GM18517 (cell line): ENCODE data around the gene UBAP2L.
"Not testable (repeated sequence)": the region's sequence is repeated elsewhere in the genome, so short reads cannot be mapped to it uniquely, and the experiment has no call there.

Source experiments
- ATAC-seq: cut with Tn5 transposase; IDR thresholded peaks from one replicate; pipeline ENCODE4 v1.9.1; 2021; ENCODE audit warnings: mild to moderate bottlenecking, moderate library complexity; ENCODE audit not compliant: unreplicated experiment

The UBAP2L gene

DNA sequence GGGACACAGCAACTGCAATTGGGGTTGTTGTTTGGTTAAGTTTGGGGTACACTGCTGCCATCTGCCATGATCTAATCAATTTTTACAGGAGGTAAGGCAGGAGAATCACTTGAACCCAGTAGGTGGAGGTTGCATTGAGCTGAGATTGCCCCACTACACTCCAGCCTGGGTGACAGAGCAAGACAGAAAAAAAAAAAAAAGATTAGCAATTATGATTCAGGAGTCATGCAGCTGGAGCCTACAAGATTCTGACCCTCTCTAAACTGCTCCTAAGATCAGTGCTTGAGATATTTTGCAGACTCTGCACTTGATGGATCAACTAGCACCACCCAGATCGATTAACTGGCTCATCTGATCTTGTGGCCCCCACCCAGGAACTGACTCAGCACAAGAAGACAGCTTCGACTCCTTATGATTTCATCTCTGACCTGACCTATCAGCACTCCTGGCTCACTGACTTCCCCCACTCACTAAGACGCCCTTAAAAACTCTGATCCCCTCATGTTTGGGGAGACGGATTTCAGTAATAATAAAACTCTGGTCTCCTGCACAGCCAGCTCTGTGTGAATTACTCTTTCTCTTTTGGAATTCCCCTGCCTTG, 87.0 kb downstream of the UBAP2L start:
- ATAC-seq = not testable (repeated sequence)

DNA sequence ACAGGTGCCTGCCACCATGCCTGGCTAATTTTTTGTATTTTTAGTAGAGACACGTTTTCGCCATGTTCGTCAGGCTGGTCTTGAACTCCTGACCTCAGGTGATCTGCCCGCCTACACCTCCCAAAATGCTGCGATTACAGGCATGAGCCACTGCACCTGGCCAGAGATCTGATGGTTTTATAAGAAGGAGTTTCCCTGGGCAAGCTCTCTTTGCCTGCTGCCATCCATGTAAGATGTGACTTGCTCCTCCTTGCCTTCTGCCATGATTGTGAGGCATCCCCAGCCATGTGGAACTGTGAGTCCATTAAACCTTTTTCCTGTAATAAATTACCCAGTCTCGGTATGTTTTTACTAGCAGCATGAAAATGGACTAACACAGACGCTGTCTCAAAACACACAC, 88.4 kb downstream of the UBAP2L start:
- ATAC-seq = not testable (repeated sequence)

DNA sequence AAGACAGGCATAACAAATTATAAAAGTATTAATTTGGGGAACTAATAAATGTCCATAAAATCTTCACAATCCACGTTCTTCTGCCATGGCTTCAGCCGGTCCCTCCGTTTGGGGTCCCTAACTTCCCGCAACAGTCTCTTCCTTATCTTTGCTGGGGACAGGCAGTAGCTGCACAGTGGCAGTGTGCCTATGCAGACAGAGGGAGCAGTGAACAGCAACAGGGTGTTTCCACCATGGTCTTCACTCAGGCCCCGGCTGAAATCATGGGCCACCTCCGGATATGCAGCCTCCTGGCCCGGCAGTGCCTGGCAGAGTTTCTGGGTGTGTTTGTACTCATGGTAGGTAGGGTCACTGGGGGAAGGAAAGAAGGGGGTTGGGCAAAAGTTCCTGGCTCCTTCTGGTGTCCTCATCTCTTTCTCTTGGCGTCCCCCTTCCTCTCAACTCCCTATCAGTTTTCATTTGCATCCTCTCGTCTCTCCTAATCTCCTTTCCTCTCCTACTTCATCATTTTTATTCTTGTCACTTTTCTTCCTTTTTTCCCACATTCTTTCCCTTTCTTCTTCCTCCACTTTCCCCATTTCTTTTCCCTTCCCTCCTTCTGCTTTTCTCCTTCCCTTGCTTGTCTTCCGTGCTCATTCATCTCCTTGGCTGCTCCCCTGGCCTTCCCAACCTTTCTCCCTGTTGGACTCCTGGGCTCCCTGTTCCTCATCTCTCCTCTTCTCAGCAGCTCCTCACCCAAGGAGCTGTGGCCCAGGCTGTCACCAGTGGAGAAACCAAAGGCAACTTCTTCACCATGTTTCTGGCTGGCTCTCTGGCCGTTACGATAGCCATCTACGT, 91.7 kb downstream of the UBAP2L start:
- not testable (repeated sequence) for ATAC-seq

DNA sequence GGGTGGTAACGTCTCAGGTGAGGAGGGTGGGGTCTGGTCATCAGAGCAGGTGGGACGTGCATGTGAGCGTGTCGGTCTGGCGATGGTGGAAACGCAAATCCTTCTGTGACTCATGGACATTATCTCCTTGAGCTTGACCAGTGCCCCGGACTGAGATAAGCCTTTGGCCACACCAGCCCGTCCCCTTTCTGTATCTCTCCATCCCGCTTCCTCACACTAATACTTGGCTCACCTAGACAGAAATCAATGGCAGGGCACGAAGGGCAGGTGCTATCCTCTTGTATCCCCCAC, 92.3 kb downstream of the UBAP2L start:
- ATAC-seq = no peak

DNA sequence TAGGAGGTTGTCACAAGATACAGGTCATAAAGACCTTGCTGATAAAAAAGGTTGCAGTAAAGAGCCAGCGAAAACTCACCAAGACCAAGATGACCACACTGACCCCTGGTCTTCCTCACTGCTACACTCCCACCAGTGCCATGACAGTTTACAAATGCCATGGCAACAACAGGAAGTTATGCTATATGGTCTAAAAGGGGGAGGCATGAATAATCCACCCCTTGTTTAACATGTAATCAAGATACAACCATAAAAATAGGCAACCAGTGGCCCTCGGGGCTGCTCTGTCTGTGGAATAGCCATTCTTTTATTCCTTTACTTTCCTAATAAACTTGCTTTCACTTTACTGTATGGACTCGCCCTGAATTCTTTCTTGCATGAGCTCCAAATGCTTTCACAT, 93.5 kb downstream of the UBAP2L start:
- not testable (repeated sequence) for ATAC-seq

DNA sequence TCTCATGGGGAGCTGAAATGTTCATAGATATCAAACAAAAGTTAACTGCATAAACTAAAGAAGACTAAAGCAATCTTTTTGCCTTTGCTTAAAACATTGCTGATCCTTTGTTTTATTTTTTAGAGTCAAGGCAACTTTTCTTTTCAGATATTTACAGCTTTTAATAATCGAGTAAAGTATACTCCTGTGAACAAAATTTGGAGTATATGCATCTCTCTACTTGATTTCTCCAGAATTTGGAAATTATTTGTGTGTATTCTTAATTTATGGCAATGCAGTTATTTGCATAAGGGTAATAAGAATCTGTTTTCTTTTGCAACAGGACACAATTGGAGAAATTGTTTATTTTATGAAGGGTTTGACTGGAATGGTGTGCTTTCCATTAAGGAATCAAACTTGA, 95.9 kb downstream of the UBAP2L start:
- ATAC-seq = no peak

DNA sequence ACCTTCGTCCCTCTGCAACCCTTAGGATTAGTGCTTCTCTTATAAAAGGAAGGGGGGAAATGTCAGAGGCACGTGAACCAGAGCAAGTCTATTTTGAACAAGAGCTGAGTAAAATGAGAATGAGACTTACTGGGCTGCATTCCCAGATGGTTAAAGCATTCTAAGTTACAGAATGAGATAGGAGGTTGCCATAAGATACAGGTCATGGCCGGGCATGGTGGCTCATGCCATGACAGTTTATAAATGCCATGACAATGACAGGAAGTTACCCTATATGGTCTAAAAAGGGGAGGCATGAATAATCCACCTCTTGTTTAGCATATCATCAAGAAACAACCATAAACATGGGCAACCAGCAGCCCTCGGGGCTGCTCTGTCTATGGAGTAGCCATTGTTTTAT, 97.6 kb downstream of the UBAP2L start:
- no peak for ATAC-seq
